GM03348 (cell line): ENCODE results near the gene AGPAT4.

ENCODE experiments used
- DNase-seq: peaks from one replicate; pipeline ENCODE4 v3.0.0; 2012; ENCODE audit warnings: low spot score

AGPAT4 gene

GRCh38 chr6:161166176-161166575 is 107.7 kb downstream of the AGPAT4 start:
- no peak for DNase-seq

- no peak for DNase-seq
These were observed 109.7 kb downstream of the AGPAT4 start for GRCh38 chr6:161164182-161164625.

- no peak for DNase-seq
These were observed 110.2 kb downstream of the AGPAT4 start for GRCh38 chr6:161163466-161164181.

- DNase-seq: no peak
These were observed 111.1 kb downstream of the AGPAT4 start for GRCh38 chr6:161162722-161163121.

GRCh38 chr6:161161889-161162624 is 111.8 kb downstream of the AGPAT4 start:
- DNase-seq: peak; percentile 69

GRCh38 chr6:161161121-161161520 is 112.7 kb downstream of the AGPAT4 start:
- DNase-seq: no peak

- DNase-seq: no peak
These were observed 119.0 kb downstream of the AGPAT4 start for GRCh38 chr6:161154796-161155335.

GRCh38 chr6:161153725-161154124 is 120.1 kb downstream of the AGPAT4 start:
- no peak for DNase-seq

GRCh38 chr6:161152907-161153662 is 120.8 kb downstream of the AGPAT4 start:
- DNase-seq: peak; percentile 69

- DNase-seq: no peak
These were observed 121.4 kb downstream of the AGPAT4 start for GRCh38 chr6:161152527-161152862.

- DNase-seq: no peak
These were observed 122.0 kb downstream of the AGPAT4 start for GRCh38 chr6:161151660-161152526.

- DNase-seq: no peak
These were observed 122.7 kb downstream of the AGPAT4 start for GRCh38 chr6:161151059-161151645.

- DNase-seq: no peak
These were observed 123.3 kb downstream of the AGPAT4 start for GRCh38 chr6:161150566-161150965.

GRCh38 chr6:161150136-161150535 is 123.7 kb downstream of the AGPAT4 start:
- no peak for DNase-seq

GRCh38 chr6:161143663-161144430 is 130.0 kb downstream of the AGPAT4 start:
- DNase-seq: no peak

- no peak for DNase-seq
These were observed 130.9 kb downstream of the AGPAT4 start for GRCh38 chr6:161142957-161143296.

- DNase-seq: no peak
These were observed 132.7 kb downstream of the AGPAT4 start for GRCh38 chr6:161141173-161141572.

GRCh38 chr6:161140554-161140875 is 133.3 kb downstream of the AGPAT4 start:
- no peak for DNase-seq

GRCh38 chr6:161139766-161140553 is 133.9 kb downstream of the AGPAT4 start:
- DNase-seq: no peak

- no peak for DNase-seq
These were observed 134.5 kb downstream of the AGPAT4 start for GRCh38 chr6:161139304-161139765.
